Spinal cord (tissue), 10 donors: ENCODE measurements around the gene AFAP1L2. TPM values are rescaled to one million over a fixed set of nuclear protein-coding genes. Genes with fewer than 3 reads are reported as not detected.

Experiments used
- DNase-seq, 6 donors: peaks; one replicate each; pipeline versions ENCODE4 v3.0.0 to v3.0.0-alpha.2; 2013 to 2015; ENCODE audit warnings: low spot score in 6 of 6, low read depth in 4 of 6
- H3K27ac ChIP-seq: one replicate; pipeline ENCODE4 v1.5.1; 2013; ENCODE audit warnings: low read depth, low read length, control low read depth
- H3K27me3 ChIP-seq: one replicate; pipeline ENCODE4 v1.6.1; 2013; ENCODE audit warnings: low read length; ENCODE audit not compliant: control insufficient read depth, insufficient read depth
- H3K36me3 ChIP-seq: one replicate; pipeline ENCODE4 v1.6.1; 2013; ENCODE audit warnings: low read length; ENCODE audit not compliant: control insufficient read depth, insufficient read depth
- H3K4me1 ChIP-seq: one replicate; pipeline ENCODE4 v1.6.1; 2013; ENCODE audit warnings: low read length; ENCODE audit not compliant: control insufficient read depth, insufficient read depth
- H3K4me3 ChIP-seq: one replicate; pipeline ENCODE4 v1.5.1; 2013; ENCODE audit warnings: low read depth, low read length, control low read depth
- H3K9me3 ChIP-seq: one replicate; pipeline ENCODE4 v1.6.1; 2013; ENCODE audit warnings: low read length; ENCODE audit not compliant: control insufficient read depth, insufficient read depth
- WGBS: methylation state at CpG from one replicate; pipeline ENCODE4 v1.1.5; 2013; ENCODE audit warnings: missing lambda C conversion rate; ENCODE audit not compliant: insufficient coverage; 5-methylcytosine and 5-hydroxymethylcytosine counted together
- long read RNA-seq, 4 donors: transcript quantifications; one replicate each; lab custom pipeline, GENCODE V29; 2026
- polyA plus RNA-seq, 2 donors: library from polyadenylated mRNA; unstranded; fragments of 120-200 nt; gene quantifications; one replicate each; pipeline ENCODE4 v1.2.1, GENCODE V29; 2013; ENCODE audit not compliant: insufficient read length in 2 of 2
- total RNA-seq, 2 donors: library from RNA; depleted of rRNA in 1 of 2; stranded (reverse); fragments of 120-200 nt in 1 of 2; fragments of >200 nt in 1 of 2; gene quantifications; one replicate each; pipeline versions ENCODE4 v1.2.3 to v1.2.4, GENCODE V29; 2013 to 2014
- donor health status: healthy.

The AFAP1L2 gene, protein sequence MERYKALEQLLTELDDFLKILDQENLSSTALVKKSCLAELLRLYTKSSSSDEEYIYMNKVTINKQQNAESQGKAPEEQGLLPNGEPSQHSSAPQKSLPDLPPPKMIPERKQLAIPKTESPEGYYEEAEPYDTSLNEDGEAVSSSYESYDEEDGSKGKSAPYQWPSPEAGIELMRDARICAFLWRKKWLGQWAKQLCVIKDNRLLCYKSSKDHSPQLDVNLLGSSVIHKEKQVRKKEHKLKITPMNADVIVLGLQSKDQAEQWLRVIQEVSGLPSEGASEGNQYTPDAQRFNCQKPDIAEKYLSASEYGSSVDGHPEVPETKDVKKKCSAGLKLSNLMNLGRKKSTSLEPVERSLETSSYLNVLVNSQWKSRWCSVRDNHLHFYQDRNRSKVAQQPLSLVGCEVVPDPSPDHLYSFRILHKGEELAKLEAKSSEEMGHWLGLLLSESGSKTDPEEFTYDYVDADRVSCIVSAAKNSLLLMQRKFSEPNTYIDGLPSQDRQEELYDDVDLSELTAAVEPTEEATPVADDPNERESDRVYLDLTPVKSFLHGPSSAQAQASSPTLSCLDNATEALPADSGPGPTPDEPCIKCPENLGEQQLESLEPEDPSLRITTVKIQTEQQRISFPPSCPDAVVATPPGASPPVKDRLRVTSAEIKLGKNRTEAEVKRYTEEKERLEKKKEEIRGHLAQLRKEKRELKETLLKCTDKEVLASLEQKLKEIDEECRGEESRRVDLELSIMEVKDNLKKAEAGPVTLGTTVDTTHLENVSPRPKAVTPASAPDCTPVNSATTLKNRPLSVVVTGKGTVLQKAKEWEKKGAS
- 10 to 100 TPM; 47.6 to 48.3 TPM for total RNA-seq
- polyA plus RNA-seq: 10 to 100 TPM; 61.4 to 61.5 TPM
- long read RNA-seq, donor 1, partial matches to known transcripts: 0 of 6 reads
- long read RNA-seq, donor 1, other reads (novel, unspliced or antisense): 0 of 6 reads
- long read RNA-seq, donor 2: 0 reads
- long read RNA-seq, donor 3, partial matches to known transcripts: 8 of 10 reads
- long read RNA-seq, donor 3, other reads (novel, unspliced or antisense): 0 of 10 reads
- long read RNA-seq, donor 4, partial matches to known transcripts: 0 of 2 reads
- long read RNA-seq, donor 4, other reads (novel, unspliced or antisense): 0 of 2 reads

DNA sequence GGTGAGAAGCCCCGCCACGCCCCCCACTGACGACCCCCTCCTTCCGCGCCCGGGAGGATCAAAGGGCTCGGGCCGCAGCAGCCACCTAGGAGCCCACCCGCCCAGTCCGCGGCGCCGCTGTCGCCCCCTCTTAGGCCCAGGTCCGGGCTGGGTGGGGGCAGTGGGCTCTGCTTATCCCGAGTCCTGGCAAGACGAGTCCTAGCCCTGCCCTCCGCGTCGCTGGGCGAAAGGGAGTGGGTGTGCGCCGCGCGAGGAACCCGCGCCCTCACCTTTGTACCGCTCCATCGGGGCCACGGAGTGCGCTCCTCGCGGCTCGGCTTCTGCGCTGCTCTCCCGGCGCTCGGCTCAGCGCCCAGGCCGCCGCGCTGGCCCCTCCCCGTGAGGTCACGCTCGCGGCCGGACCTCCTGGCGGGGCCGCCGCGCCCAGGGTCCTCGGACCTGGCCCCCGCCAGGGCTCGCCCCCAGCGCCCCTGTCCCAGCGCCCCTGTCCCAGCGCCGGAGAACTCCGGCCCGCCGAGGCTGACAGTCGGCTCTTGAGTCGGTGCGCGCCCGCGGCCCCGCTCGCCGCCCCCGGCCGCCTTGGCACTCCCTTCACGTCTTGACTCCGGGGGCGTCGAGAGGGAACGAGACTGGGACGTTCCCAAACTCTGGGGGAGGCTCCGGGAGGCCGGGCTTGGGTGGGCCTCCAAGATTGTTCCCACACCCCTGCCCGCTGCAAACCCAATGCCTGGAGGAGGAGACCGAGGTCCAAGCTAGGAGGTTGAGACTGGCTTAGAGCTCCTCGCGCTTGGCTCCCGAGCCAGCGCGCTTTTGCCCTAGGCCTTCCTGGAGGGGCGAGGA lies at the start of gene AFAP1L2:
Gene AFAP1L2 (minus strand): TSS at position 332 of the 840 bp plus-strand sequence. CDS start 47 bp downstream, at position 285.
- Histone ChIP-seq H3K9me3 (no peaks in the 10 kb centered on the region), H3K27ac (peak within 1 kb of the TSS; percentile 92), H3K36me3 (no peaks in the 10 kb centered on the region), H3K27me3 (peaks cover 32% of the 10 kb centered on the region), H3K4me1 (peaks cover 30% of the 10 kb centered on the region), H3K4me3 (peak within 1 kb of the TSS; percentile 77)
- DNase-seq: peak in 1 of 6 donors; percentile 51
- under 1% methylated on average over 86 of the region's 88 CpGs for WGBS

- H3K4me1 ChIP-seq: no peaks in the 10 kb centered on the region
- no peaks in the 10 kb centered on the region for H3K9me3 ChIP-seq
- H3K4me3 ChIP-seq: no peak overlapping the region
- H3K36me3 ChIP-seq: no peaks in the 10 kb centered on the region
- 88% methylated on average over 4 of the region's 9 CpGs for WGBS
- no peaks in the 10 kb centered on the region for H3K27me3 ChIP-seq
- H3K27ac ChIP-seq: no peak overlapping the region
- no peak for DNase-seq
Observed at GRCh38 chr10:114453576-114453975, 49.3 kb upstream of the AFAP1L2 start.

GRCh38 chr10:114448897-114449296 lies 44.6 kb upstream of the AFAP1L2 start:
- WGBS: no CpG with 5 or more reads among the region's 2 CpGs
- no peaks in the 10 kb centered on the region for H3K36me3 ChIP-seq
- H3K9me3 ChIP-seq: no peaks in the 10 kb centered on the region
- H3K27me3 ChIP-seq: no peaks in the 10 kb centered on the region
- no peak for DNase-seq
- H3K4me1 ChIP-seq: no peaks in the 10 kb centered on the region
- no peak overlapping the region for H3K4me3 ChIP-seq
- no peak overlapping the region for H3K27ac ChIP-seq

- Histone ChIP-seq H3K36me3 (peaks cover 9% of the 10 kb centered on the region), H3K4me3 (no peak overlapping the region), H3K27me3 (no peaks in the 10 kb centered on the region), H3K9me3 (no peaks in the 10 kb centered on the region), H3K27ac (no peak overlapping the region), H3K4me1 (no peaks in the 10 kb centered on the region)
- 93% methylated on average over 6 of the region's 6 CpGs for WGBS
- no peak for DNase-seq
Observed at GRCh38 chr10:114445332-114445731, 41.0 kb upstream of the AFAP1L2 start.

DNA sequence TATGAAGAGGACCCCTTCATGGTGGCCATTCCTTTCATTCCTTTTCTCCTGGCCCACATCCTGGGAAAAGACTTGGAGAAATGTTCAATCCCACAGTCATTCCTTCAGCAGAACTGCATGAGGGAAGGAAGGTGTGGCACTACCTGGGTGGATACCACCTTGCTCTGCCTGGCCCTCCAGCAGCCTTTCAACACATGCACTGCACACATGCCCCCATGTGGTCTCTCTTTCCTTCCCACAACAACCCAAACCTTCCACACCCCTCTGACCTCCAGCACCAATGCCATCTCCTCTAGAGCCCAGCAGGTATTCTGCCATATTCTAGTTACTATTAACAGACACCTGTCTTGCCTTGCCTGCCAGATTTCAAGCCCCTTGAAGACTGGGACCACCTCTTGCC lies 40.5 kb upstream of the AFAP1L2 start:
- Histone ChIP-seq H3K4me1 (no peaks in the 10 kb centered on the region), H3K27ac (no peak overlapping the region), H3K4me3 (no peak overlapping the region), H3K9me3 (no peaks in the 10 kb centered on the region), H3K36me3 (peaks cover 14% of the 10 kb centered on the region), H3K27me3 (no peaks in the 10 kb centered on the region)
- DNase-seq: no peak

DNA sequence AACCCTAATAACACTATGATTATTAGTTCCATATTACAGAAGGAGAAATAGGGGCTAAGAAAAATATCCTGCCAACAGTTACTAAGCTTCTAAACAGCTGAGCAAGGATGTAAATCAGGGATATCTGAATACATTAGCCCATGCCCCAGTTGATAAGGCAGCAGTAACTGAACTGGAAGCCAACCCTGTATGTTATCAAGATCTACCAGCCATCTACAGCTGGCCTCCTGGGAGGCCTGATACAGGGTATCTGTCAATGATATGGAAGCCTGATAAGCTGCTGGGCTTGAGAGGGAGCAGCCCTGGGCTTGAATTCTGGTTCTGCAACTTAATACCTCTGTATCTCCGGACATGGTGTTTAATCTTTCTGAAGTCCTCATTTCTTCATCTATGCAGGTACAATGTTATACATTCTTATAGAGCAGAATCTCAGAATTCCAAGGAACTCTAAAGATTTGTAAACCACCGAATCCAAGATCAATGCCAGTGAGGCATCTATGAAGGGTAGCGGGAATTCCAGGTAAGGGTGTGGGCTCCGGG lies 37.9 kb upstream of the AFAP1L2 start:
- no CpG with 5 or more reads among the region's 4 CpGs for WGBS
- H3K36me3 ChIP-seq: peaks cover 25% of the 10 kb centered on the region
- DNase-seq: no peak

GRCh38 chr10:114441107-114441506 lies 36.8 kb upstream of the AFAP1L2 start:
- Histone ChIP-seq H3K4me1 (no peaks in the 10 kb centered on the region), H3K27ac (no peak overlapping the region), H3K9me3 (no peaks in the 10 kb centered on the region), H3K36me3 (peaks cover 26% of the 10 kb centered on the region), H3K27me3 (no peaks in the 10 kb centered on the region), H3K4me3 (no peak overlapping the region)
- WGBS: no CpG with 5 or more reads among the region's 1 CpG
- peak in 1 of 6 donors; percentile 68 for DNase-seq

More for the DNA sequence above, 37.9 kb upstream of the AFAP1L2 start:
- H3K27ac ChIP-seq: no peak overlapping the region
- no peaks in the 10 kb centered on the region for H3K27me3 ChIP-seq
- H3K4me1 ChIP-seq: no peaks in the 10 kb centered on the region
- H3K4me3 ChIP-seq: no peak overlapping the region
- H3K9me3 ChIP-seq: no peaks in the 10 kb centered on the region

GRCh38 chr10:114437473-114438292 lies 33.4 kb upstream of the AFAP1L2 start:
- Histone ChIP-seq H3K9me3 (no peaks in the 10 kb centered on the region), H3K4me1 (no peaks in the 10 kb centered on the region), H3K4me3 (no peak overlapping the region), H3K27ac (no peak overlapping the region), H3K36me3 (peaks cover 26% of the 10 kb centered on the region), H3K27me3 (no peaks in the 10 kb centered on the region)
- WGBS: 85% methylated on average over 4 of the region's 9 CpGs
- DNase-seq: peak in 1 of 6 donors; percentile 8
